ENCODE data around the gene AIG1.
A peak's percentile ranks its signal among the peaks of the same experiment; 100 is the strongest.

The AIG1 gene

DNA sequence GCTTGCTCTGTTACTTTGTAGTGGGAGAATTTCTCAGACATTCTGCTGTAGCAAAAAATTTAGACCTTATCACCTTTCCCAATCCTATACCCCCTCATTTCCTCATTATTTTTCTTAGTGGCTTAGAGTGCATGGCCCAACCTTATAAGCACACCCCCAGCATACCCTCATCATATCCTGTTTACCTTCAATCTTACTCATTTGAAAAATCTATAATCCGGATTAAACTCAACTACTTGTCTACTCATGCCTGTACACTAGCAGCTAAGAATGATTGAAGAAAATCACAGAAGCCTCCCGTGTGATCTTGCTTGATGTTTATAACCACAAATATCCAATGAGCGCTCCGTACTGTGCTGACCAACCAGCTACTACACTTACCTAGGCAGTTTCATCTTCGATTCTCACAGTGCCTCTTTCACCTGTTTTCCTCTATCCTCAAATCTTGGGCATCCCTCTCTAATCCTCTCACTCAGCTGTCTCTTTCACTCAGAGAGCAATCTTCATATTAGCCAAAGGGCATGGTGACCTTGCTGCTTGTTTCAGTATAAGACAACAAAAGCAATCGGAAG lies 36.6 kb downstream of the AIG1 start:
- no peak for DNase-seq (ENCODE audit: low read depth)

DNA sequence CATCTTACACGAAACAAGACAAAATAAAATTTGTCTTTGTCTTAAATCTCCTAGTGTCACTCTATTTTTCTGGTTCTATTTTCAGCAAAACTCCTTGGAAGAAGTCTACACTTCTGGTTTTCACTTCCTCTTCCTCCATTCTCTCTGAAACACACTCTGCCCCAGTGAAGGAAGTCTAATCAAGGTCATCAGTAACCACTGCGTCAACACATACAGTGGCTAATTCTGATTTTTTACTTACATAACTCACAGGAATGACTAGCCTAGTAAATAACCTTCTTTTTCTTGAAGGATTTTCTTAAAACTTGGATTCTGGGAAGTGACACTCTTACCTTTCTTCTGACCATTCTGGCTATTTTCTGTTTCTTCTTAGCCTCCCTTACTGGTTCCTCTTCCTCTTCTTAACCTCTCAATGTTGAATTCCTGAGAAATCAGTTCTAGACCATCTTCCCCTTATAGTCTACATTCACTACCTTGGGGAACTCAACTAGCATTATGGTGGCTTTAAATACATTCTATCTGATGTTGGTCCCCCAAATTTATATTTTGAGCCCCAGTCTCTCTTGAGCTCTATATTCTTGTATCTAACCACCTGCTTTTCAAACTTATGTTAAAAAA lies 37.5 kb downstream of the AIG1 start:
- no peak for DNase-seq (ENCODE audit: low read depth)

DNA sequence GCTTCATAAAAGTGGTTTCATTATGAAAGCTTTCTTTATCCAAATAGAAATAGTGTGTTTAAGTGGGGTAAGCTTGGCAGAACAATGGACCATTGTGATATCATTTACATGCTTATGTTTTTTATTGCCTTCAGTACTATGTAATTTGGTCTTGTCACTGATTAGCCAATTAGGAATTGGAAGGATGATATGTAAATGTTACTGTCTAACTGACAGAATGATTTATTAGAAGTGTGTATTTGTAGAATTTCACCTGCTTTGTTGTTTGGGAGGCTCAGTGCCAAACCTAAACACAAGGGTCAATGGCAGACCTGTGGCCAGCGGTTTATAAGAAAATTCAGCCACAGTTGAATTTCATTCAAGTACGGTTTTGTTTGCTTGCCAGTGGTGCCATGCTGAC lies 39.0 kb downstream of the AIG1 start:
- DNase-seq (ENCODE audit: low read depth) = no peak

DNA sequence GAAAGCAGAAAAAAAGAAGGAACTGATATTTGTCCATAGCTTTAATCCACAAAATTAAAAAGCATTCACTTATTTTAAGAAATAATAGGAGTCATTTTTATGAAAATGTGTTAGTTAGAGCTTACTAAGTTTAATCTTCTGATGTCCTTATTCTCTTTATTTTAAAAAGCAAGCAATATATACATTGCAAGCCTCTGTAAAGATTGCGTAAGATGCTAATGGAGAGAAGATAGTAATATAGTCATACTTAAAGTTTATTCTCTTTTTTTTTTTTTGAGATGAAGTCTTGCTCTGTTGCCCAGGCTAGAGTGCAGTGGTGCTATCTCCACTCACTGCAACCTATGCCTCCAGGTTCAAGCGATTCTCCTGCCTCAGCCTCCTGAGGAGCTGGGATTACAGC lies 39.7 kb downstream of the AIG1 start:
- DNase-seq (ENCODE audit: low read depth) = no peak

- DNase-seq (ENCODE audit: low read depth) = no peak
Measured at GRCh38 chr6:143103916-143104315, 43.2 kb downstream of the AIG1 start.

DNA sequence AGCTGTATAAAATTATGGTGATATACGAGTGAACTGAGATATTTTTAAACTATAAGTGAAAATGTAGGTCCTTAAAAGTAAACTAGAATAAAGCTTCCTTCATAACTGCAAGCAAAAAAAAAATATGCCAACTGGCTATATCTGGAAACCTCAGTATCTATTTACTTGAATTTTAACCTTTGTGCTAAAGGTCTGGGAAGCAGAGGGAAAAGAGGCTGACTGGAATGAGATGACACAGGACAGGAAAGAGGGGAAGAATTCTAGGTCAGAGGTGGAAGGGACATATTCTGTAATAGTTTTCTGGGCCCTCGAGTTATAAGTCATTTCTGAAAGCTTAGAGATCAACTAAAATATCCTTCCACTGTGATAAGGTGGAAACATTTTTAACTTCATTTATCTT lies 46.8 kb downstream of the AIG1 start:
- no peak for DNase-seq (ENCODE audit: low read depth)

GRCh38 chr6:143107911-143108761 lies 47.4 kb downstream of the AIG1 start:
- DNase-seq (ENCODE audit: low read depth) = no peak

DNA sequence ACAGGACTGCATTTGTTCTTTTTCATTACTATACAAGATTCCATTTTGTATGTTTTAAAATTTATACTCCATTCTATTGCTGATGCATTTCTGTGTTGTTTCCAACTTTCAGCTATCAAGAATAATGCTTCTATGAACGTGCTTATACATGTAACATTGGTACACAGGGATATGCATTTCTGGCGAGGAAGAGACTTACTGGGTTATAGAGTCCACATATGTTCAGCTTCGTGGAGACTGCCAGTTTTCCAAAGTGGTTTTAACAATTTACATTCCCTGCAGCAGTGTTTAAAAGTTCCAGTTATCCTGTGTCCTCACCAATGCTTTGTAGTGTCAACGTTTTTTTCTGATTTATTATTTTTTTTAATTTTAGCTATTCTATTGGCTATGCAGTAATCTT lies 48.5 kb downstream of the AIG1 start:
- DNase-seq (ENCODE audit: low read depth) = no peak

GRCh38 chr6:143110572-143110971 lies 49.9 kb downstream of the AIG1 start:
- no peak for DNase-seq (ENCODE audit: low read depth)

DNA sequence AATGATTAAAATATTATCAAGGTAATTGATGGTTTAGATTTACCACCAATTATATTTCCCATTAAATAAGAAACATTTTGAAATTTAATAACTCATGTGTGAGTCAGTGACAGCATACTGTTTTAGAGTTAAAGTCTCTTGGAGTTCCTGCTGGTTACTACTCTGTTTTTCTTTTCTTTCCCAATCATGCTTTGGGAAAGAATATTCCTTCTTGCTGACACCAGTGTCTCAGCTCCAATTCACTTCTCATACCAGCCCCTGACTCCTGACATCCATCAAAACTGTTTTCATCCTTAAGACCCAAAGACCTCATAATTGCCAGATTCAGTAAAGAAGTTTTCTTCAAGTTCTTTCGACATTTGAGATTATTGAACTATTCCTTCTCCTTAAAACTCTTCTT lies 50.3 kb downstream of the AIG1 start:
- no peak for DNase-seq (ENCODE audit: low read depth)

DNA sequence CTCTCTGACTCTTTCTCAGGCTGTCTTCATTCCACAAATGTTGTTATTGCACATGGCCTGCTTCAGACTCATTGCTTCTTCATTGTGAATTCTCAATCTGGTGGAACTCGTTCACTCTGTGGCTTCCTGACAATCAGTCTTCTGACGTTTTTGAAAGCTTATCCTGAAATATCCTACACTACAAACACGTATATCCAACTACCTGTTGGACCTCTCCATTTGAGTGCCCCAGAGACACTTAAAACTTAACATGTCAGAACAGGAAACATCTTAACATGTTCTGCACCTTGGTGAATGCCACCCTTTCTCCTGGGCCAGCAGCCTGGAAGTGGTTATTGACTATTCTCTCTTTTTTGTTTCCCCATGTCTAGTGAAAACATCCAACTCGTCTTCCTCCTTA lies 50.8 kb downstream of the AIG1 start:
- DNase-seq (ENCODE audit: low read depth) = no peak

DNA sequence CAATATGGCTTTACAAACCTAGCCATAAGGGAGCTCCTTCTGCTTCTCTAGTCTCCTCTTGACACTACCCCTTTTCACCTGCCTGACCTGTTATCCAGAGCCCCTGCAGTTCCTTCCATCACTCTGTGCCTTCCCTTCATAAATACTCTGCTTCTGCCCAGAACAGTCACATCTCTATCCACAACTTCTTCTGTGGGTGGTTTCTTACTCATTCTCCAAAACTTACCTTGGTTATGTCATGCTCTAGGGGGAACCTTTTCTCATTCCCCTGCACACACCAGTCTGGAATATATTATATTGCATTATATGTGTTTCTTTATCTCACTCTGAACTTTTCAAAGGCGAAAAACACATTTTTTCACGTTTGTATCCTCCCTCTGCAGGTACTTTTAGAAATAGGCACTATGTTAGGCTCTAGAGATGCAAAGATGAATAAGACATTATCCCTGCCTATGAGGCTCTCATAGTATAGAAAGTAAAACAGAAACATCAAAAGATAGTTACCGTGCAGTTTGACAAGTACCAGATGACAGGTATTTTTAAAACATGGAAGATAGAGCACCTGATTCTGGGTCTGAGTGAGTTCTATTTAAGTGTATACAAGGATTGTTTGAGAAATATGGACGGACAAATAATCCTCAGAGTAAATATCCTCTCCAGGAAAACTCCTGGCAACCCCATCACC lies 51.5 kb downstream of the AIG1 start:
- DNase-seq (ENCODE audit: low read depth) = no peak

DNA sequence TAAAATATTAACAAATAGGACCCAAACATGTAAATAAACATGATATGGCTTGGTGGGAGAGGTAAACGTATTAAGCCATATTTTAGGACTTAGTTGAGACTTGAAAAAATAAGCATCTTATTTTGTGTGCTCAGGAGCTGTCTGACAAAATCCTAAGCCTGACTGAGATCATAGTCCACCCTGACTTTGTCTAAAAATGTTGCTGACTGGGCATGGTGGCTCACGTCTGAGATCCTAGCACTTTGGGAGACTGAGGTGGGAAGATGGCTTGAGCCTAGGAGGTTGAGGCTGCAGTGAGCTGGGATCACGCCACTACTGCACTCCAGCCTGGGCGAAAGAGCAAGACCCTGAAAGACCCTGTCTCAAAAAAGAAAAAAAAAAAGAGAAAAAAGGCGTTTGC lies 52.1 kb downstream of the AIG1 start:
- no peak for DNase-seq (ENCODE audit: low read depth)

DNA sequence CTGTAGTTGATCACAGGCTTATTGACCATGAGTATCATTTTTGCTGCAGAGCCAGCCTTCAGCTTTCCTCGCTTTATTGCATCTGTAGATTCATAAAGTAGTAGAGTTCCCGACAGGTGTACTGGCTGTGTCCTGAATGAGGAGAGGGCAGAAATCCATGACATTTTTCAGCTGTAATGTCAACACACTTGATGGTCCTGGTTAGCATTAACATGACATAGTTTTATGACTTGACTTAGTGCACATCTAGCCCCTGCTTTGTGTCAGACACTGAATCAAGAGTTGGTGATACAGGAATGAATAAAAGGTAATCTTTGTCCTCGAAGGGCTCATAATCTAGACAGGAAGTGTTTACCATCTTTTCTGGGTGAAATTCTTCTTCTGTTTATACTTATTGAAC lies 55.0 kb downstream of the AIG1 start:
- no peak for DNase-seq (ENCODE audit: low read depth)

GRCh38 chr6:143117108-143117507 lies 56.4 kb downstream of the AIG1 start:
- no peak for DNase-seq (ENCODE audit: low read depth)

GRCh38 chr6:143119260-143119659 lies 58.6 kb downstream of the AIG1 start:
- no peak for DNase-seq (ENCODE audit: low read depth)

DNA sequence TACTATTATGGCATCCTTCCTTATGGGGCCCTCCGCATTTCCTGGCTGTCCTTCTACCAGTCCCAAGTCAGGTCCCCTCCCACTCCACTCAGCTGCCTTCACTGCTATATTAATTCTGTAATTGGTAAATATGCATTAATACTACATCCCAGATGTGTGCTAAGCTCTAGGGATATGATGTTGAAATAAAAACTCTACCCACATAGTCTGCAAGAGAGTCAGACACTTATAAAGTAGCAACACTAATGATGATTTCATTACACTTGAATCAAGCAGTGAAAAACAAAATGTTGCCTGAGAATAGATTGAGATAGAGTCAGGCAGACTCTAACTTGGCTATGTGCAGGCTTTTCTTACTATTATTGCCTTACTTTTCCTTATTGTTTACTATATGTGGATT lies 62.4 kb downstream of the AIG1 start:
- DNase-seq (ENCODE audit: low read depth) = peak; percentile 16

GRCh38 chr6:143123941-143124340 lies 63.3 kb downstream of the AIG1 start:
- DNase-seq (ENCODE audit: low read depth) = no peak

DNA sequence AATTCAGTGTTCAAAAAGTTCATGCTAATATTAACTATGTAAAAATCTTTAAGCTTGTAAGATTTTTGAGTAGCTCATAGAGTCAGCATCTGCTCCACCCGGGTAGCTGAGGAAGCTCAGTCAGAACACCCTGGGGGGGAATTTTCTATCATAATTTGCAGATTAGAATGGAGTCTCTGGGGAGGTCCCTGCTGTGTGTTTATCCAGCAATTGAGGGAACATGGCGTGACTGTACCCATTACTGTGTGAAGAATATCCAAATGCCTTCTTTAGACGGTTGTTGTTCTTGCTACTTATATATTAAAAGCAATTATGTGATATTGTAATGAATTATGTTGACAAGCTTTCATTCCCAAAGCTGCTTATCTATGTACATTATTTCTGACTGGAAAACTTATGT lies 64.8 kb downstream of the AIG1 start:
- no peak for DNase-seq (ENCODE audit: low read depth)

DNA sequence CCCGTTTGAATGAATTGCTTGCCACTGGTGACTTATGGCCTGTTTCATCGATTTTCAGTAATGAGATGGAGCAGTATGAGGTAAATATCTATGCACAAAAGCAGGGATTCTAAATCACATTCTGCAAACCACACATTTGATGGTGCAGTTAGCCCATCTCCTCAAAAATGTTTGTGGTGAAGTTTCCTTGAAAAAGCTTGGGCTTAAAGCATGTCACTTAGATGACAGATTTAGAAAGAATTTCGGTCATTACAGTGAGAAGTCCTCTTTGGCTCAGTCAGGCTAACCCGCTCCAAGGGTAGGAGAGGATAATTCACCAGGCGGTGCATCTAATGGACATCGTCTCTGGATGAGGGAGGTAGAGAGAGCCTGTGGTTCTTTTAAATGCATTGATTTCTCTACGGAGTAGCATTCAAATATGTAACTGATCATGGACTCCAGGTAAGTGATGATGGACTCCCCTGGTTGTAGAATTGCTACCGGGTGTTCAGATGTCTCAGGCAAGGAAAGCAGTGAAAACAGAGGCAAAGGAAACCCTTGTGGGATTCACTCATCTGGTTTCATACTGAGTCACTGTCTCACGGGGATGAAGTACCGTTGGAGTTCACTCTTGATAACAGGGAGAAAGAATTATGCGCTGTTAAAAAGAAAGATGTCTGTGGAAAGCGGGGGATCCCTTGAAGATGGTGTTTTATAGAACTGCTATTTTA lies 65.3 kb downstream of the AIG1 start:
- peak; percentile 56 for DNase-seq (ENCODE audit: low read depth)

DNA sequence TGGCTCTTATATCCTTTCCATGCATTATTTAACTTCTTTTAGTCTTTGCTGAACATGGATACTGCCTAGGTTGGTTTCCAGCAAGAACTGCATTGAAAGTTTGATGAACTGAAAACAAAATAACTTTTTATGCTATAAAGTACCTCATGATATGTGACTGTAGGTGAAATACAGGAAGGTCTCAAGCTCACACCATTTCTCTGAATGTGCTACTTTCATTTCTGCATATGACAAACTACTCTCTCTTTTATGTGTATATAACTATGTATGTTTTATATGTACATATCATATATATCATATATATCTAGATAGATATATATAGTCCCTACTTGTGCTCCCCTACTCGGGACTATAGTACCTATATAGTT lies 65.9 kb downstream of the AIG1 start:
- no peak for DNase-seq (ENCODE audit: low read depth)

DNA sequence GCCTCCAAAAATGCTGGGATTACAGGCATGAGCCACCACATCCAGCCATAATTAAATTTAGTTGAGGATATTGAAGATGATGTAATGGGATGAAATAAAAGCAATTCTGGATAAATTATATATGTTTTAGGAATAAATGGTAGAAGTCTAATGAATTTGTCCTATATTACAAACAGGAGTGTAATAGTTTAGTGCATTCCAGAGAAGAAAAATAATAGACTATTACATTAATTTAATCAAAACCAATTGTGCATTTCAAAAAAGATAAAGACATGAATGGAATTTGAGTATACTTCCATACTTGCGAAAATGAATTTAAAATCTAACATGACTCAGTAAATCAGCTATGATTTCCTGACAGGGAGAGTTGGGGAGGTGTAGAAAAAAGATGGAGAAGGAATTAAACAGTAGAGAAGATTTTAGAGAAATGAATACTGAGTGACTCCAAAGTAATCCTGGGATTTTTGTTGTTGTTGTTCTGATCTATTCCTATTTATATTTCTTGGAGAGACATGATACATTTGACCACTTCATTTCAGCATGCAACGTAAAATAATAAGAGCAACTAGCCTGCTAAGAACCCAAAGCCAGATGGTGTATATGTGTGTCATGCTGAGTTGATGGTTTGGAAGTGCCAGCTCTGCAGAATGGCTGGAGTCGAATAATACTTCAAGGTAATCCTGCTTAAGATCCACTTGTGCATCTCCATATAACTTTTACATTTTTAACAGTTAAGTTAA lies 67.4 kb downstream of the AIG1 start:
- no peak for DNase-seq (ENCODE audit: low read depth)
